Body of pancreas (tissue), 4 donors: ENCODE data around the gene DPP7.

Experiments used
- POLR2A ChIP-seq, 3 donors: fragments of 450-650 bp; IDR thresholded peaks; one replicate each; pipeline ENCODE4 v1.6.1; 2016; ENCODE audit warnings: antibody characterized with exemption in 3 of 3, mild to moderate bottlenecking in 2 of 3
- TF ChIP-seq, protein P1 (sequence below), 7 experiments: fragments of 450-650 bp in 4 of 7; fragments of 200-600 bp in 3 of 7; sonication (generic) in 3 of 7; IDR thresholded peaks; one replicate each; pipeline ENCODE4 v1.5.1; 2016 to 2019; ENCODE audit warnings: antibody characterized with exemption in 7 of 7

DNA sequence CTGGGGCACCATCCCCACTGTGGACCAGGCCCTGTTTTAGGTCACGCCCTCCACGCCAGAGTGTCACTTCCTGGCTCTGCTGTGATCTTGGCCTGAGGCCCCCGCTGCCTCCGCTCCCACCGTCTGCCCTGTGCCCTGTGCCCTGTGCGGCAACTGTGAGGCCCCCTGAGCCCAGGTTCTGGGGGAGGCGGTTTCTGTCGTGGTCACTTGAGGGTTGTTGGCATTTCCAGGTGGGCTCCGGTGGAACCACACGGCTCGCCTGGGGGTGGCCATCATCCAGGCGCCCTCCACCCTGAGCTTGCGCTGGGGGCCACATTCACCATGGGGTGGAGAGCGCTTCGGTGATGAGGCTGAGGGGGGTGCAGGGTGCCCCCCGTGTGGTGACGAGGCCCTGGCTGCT lies 6.6 kb downstream of the DPP7 start:
- TF ChIP-seq POLR2A (IDR thresholded peaks at IDR 0.05) = no peak
- TF ChIP-seq, protein P1, sequence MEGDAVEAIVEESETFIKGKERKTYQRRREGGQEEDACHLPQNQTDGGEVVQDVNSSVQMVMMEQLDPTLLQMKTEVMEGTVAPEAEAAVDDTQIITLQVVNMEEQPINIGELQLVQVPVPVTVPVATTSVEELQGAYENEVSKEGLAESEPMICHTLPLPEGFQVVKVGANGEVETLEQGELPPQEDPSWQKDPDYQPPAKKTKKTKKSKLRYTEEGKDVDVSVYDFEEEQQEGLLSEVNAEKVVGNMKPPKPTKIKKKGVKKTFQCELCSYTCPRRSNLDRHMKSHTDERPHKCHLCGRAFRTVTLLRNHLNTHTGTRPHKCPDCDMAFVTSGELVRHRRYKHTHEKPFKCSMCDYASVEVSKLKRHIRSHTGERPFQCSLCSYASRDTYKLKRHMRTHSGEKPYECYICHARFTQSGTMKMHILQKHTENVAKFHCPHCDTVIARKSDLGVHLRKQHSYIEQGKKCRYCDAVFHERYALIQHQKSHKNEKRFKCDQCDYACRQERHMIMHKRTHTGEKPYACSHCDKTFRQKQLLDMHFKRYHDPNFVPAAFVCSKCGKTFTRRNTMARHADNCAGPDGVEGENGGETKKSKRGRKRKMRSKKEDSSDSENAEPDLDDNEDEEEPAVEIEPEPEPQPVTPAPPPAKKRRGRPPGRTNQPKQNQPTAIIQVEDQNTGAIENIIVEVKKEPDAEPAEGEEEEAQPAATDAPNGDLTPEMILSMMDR (IDR thresholded peaks at IDR 0.05) = no peak
